HCT116 (cell line): ENCODE measurements around the gene PTMS. TPM values are rescaled to one million over a fixed set of nuclear protein-coding genes. Genes with fewer than 3 reads are reported as not detected.

Experiments used
- ATAC-seq: fragments of 200-7000 bp; cut with Tn5 transposase; 2 replicates; pipeline ENCODE4 v1.9.1; 2020; ENCODE audit warnings: mild to moderate bottlenecking, moderate library complexity
- BruUV-seq: library from RNA; stranded (reverse); fragments of 400-500 nt; replicated peaks from 2 replicates; lab custom pipeline; 2021; lab: Mats Ljungman, UMichigan
- CTCF ChIA-PET: fragments of 300-600 bp; sonication (Branson Sonifier 250); formaldehyde crosslinking; loops from one replicate; lab custom pipeline; 2021; ENCODE audit warnings: antibody characterized with exemption; lab: Charles Lee
- POLR2A ChIA-PET: fragments of 300-600, 350-600 bp; sonication (Branson Sonifier 250); formaldehyde crosslinking; loops from one replicate; lab custom pipeline; 2021; ENCODE audit warnings: antibody characterized with exemption; lab: Charles Lee
- RAD21 ChIA-PET, 2 experiments: fragments of 300-600 bp; sonication (Branson Sonifier 250); formaldehyde crosslinking; loops; one replicate each; lab custom pipeline; 2023; ENCODE audit warnings: low total read pairs in 2 of 2; ENCODE audit not compliant: uncharacterized antibody in 2 of 2, unreplicated experiment in 2 of 2, low non-redundant PET in 1 of 2; lab: Charles Lee
- DNase-seq: peaks from one replicate; pipeline ENCODE4 v3.0.0-alpha.2; 2010; ENCODE audit warnings: low read depth, low spot score
- H2AFZ ChIP-seq: fragments of 200-600 bp; shearing (Covaris generic), sonication (generic); 2 replicates; pipeline ENCODE4 v1.6.1; 2017; ENCODE audit warnings: low read depth, mixed run types, mixed read lengths, antibody characterized with exemption, low read length; ENCODE audit not compliant: poor library complexity, severe bottlenecking
- H3K27ac ChIP-seq: 2 replicates; pipeline ENCODE4 v1.5.1; 2012; ENCODE audit warnings: low read depth, low read length
- H3K27me3 ChIP-seq: fragments of 200-600 bp; sonication (generic); 2 replicates; pipeline ENCODE4 v1.6.1; 2016; ENCODE audit warnings: mixed run types, low read length, mixed read lengths; ENCODE audit not compliant: insufficient read depth
- H3K36me3 ChIP-seq, 2 experiments: fragments of 200-500 bp in 1 of 2; fragments of 200-600 bp in 1 of 2; sonication (Bioruptor generic) in 1 of 2; sonication (generic) in 1 of 2; 2 replicates each; pipeline versions ENCODE4 v1.5.1 to v1.6.1; 2014 to 2016; ENCODE audit warnings: low read length in 2 of 2, inconsistent platforms in 1 of 2, mixed read lengths in 1 of 2, mixed run types in 1 of 2; ENCODE audit not compliant: insufficient read depth in 2 of 2, control insufficient read depth in 1 of 2
- H3K4me1 ChIP-seq, 2 experiments: fragments of 200-600 bp in 1 of 2; sonication (generic) in 1 of 2; 2 replicates each; pipeline versions ENCODE4 v1.5.1 to v1.6.1; 2012 to 2017; ENCODE audit warnings: low read length in 2 of 2, inconsistent platforms in 1 of 2, mild to moderate bottlenecking in 1 of 2, mixed read lengths in 1 of 2, mixed run types in 1 of 2, moderate library complexity in 1 of 2; ENCODE audit not compliant: insufficient read depth in 2 of 2, control insufficient read depth in 1 of 2
- H3K4me2 ChIP-seq: fragments of 200-600 bp; sonication (generic); 2 replicates; pipeline ENCODE4 v1.6.1; 2017; ENCODE audit warnings: mixed run types, low read length, mixed read lengths
- H3K4me3 ChIP-seq, 2 experiments: fragments of 200-600 bp in 1 of 2; sonication (generic) in 1 of 2; replicated peaks in 1 of 2; 2 replicates each; pipeline ENCODE4 v1.5.1; 2011 to 2016; ENCODE audit warnings: low read length in 2 of 2, control low read depth in 1 of 2, low read depth in 1 of 2, mild to moderate bottlenecking in 1 of 2, mixed read lengths in 1 of 2, mixed run types in 1 of 2
- H3K79me2 ChIP-seq: fragments of 200-600 bp; sonication (generic); 2 replicates; pipeline ENCODE4 v1.6.1; 2017; ENCODE audit warnings: mild to moderate bottlenecking, mixed run types, low read length, moderate library complexity, mixed read lengths; ENCODE audit not compliant: insufficient read depth
- H3K9ac ChIP-seq: fragments of 200-600 bp; sonication (generic); 2 replicates; pipeline ENCODE4 v1.6.1; 2016; ENCODE audit warnings: low read length, mixed read lengths
- H3K9me2 ChIP-seq: fragments of 200-600 bp; sonication (generic), shearing (Covaris generic); 2 replicates; pipeline ENCODE4 v1.6.1; 2017; ENCODE audit warnings: mixed run types, mild to moderate bottlenecking, moderate library complexity; ENCODE audit not compliant: insufficient read depth
- H3K9me3 ChIP-seq, 2 experiments: fragments of 200-500 bp in 1 of 2; fragments of 200-600 bp in 1 of 2; sonication (Bioruptor generic) in 1 of 2; sonication (generic) in 1 of 2; 2 replicates each; pipeline ENCODE4 v1.6.1; 2014 to 2017; ENCODE audit warnings: low read length in 2 of 2, mixed read lengths in 2 of 2, inconsistent platforms in 1 of 2, low read depth in 1 of 2, mild to moderate bottlenecking in 1 of 2, mixed run types in 1 of 2, moderate library complexity in 1 of 2; ENCODE audit not compliant: control insufficient read depth in 1 of 2, insufficient read depth in 1 of 2
- H4K20me1 ChIP-seq: fragments of 200-600 bp; sonication (generic), shearing (Covaris generic); 2 replicates; pipeline ENCODE4 v1.6.1; 2017; ENCODE audit warnings: mixed run types, mild to moderate bottlenecking, moderate library complexity; ENCODE audit not compliant: insufficient read depth
- CTCF ChIP-seq, 3 experiments: fragments of 200-600 bp in 1 of 3; sonication (generic) in 1 of 3; IDR thresholded peaks in 2 of 3; conservative IDR thresholded peaks in 1 of 3; 2 replicates each; pipeline ENCODE4 v1.5.1; 2012 to 2017; ENCODE audit warnings: low read depth in 2 of 3, low read length in 2 of 3, antibody characterized with exemption in 1 of 3, borderline replicate concordance in 1 of 3, control low read depth in 1 of 3, mild to moderate bottlenecking in 1 of 3, mixed read lengths in 1 of 3, mixed run types in 1 of 3, moderate library complexity in 1 of 3; ENCODE audit not compliant: insufficient read depth in 1 of 3
- FOSL1 ChIP-seq: IDR thresholded peaks from 2 replicates; pipeline ENCODE4 v1.6.1; 2012; ENCODE audit warnings: low read depth
- JUND ChIP-seq: IDR thresholded peaks from 2 replicates; pipeline ENCODE4 v1.6.1; 2012
- POLR2AphosphoS5 ChIP-seq: IDR thresholded peaks from 2 replicates; pipeline ENCODE4 v1.6.1; 2011; ENCODE audit warnings: mild to moderate bottlenecking, low read depth, low read length, moderate library complexity
- SIN3A ChIP-seq: IDR thresholded peaks from 2 replicates; pipeline ENCODE4 v1.6.1; 2012; ENCODE audit warnings: low read depth
- YY1 ChIP-seq: IDR thresholded peaks from 2 replicates; pipeline ENCODE4 v1.6.1; 2011; ENCODE audit warnings: low read length, low read depth, moderate library complexity, mild to moderate bottlenecking; ENCODE audit not compliant: insufficient replicate concordance; ENCODE audit errors: extremely low read depth
- ZFX ChIP-seq: fragments of 450-650 bp; IDR thresholded peaks from 2 replicates; pipeline ENCODE4 v1.6.1; 2017
- intact Hi-C: fragments of 100-400 bp; cut with micrococcal nuclease; formaldehyde crosslinking; loops from 2 replicates; pipeline ENCODE4 v1.10.0; 2022
- total RNA-seq: library from RNA; stranded (reverse); gene quantifications from one replicate; pipeline ENCODE4 v1.2.1, GENCODE V29; 2021; ENCODE audit not compliant: unreplicated experiment
- TF ChIP-seq, protein P1 (sequence below): IDR thresholded peaks from 2 replicates; pipeline ENCODE4 v1.6.1; 2012
- TF ChIP-seq, protein P2 (sequence below): IDR thresholded peaks from 2 replicates; pipeline ENCODE4 v1.6.1; 2012; ENCODE audit warnings: low read depth

Gene PTMS
- total RNA-seq, 1 experiment from 2014 or later: 494 TPM

- Histone ChIP-seq H3K79me2 (peaks cover 29% of the 10 kb centered on the region), H3K27me3 (no peaks in the 10 kb centered on the region), H3K9me3 (no peaks in the 10 kb centered on the region), H3K27ac (peak overlapping the region; percentile 72), H3K4me3 (peak overlapping the region; percentile 85 to 90), H3K4me1 (peaks cover 37 to 66% of the 10 kb centered on the region in 2 experiments), H3K9me2 (no peaks in the 10 kb centered on the region), H4K20me1 (no peaks in the 10 kb centered on the region), H3K9ac (peak overlapping the region; percentile 84), H3K4me2 (peak overlapping the region; percentile 95), H3K36me3 (peaks cover 9 to 13% of the 10 kb centered on the region in 2 experiments; a peak in 3 of 4 replicates), H2AFZ (no peak overlapping the region)
- ChIA-PET CTCF (interaction anchor here (1.0 to 1.6 kb wide), 3 partner anchors 10 to 84 kb away, joined by 3 to 9 read pairs (median 4); partner anchors contain the start of gene MLF2), RAD21 (interaction anchor here in 1 of 2 experiments (0.8 kb wide), 1 partner anchor 15 kb away, joined by 4 read pairs; no protein-coding TSS in a partner anchor), POLR2A (no interaction called here)
- BruUV-seq: no TSS peak
- intact Hi-C loops: no loop called here
- DNase-seq: no peak
- no peak for TF ChIP-seq YY1
- no peak for TF ChIP-seq ZFX
- TF ChIP-seq, protein P1, sequence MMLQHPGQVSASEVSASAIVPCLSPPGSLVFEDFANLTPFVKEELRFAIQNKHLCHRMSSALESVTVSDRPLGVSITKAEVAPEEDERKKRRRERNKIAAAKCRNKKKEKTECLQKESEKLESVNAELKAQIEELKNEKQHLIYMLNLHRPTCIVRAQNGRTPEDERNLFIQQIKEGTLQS: no peak
- TF ChIP-seq CTCF (IDR thresholded peaks at IDR 0.05 in 2 of 3, conservative IDR thresholded peaks at IDR 0.05 in 1 of 3; ENCODE audit: borderline replicate concordance in 1 of 3, insufficient read depth in 1 of 3, low read depth in 2 of 3, low read length in 2 of 3): no peak
- no peak for TF ChIP-seq JUND
- no peak for TF ChIP-seq SIN3A
- TF ChIP-seq POLR2AphosphoS5: no peak
- TF ChIP-seq, protein P2, sequence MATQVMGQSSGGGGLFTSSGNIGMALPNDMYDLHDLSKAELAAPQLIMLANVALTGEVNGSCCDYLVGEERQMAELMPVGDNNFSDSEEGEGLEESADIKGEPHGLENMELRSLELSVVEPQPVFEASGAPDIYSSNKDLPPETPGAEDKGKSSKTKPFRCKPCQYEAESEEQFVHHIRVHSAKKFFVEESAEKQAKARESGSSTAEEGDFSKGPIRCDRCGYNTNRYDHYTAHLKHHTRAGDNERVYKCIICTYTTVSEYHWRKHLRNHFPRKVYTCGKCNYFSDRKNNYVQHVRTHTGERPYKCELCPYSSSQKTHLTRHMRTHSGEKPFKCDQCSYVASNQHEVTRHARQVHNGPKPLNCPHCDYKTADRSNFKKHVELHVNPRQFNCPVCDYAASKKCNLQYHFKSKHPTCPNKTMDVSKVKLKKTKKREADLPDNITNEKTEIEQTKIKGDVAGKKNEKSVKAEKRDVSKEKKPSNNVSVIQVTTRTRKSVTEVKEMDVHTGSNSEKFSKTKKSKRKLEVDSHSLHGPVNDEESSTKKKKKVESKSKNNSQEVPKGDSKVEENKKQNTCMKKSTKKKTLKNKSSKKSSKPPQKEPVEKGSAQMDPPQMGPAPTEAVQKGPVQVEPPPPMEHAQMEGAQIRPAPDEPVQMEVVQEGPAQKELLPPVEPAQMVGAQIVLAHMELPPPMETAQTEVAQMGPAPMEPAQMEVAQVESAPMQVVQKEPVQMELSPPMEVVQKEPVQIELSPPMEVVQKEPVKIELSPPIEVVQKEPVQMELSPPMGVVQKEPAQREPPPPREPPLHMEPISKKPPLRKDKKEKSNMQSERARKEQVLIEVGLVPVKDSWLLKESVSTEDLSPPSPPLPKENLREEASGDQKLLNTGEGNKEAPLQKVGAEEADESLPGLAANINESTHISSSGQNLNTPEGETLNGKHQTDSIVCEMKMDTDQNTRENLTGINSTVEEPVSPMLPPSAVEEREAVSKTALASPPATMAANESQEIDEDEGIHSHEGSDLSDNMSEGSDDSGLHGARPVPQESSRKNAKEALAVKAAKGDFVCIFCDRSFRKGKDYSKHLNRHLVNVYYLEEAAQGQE: no peak
- TF ChIP-seq FOSL1: no peak
- ATAC-seq: no peak
Measured at GRCh38 chr12:6768437-6768914, 2.3 kb downstream of the PTMS start.
